ENCODE measurements around the gene IFI6.

- no peak for TF ChIP-seq MAX (IDR thresholded peaks at IDR 0.05)
- TF ChIP-seq CTCF (IDR thresholded peaks at IDR 0.05 in 2 of 3, conservative IDR thresholded peaks at IDR 0.05 in 1 of 3; ENCODE audit: borderline replicate concordance in 1 of 3, insufficient read depth in 1 of 3, low read depth in 2 of 3, low read length in 2 of 3) = no peak
- no peak for TF ChIP-seq REST (IDR thresholded peaks at IDR 0.05; ENCODE audit: low read depth)
- no peak for TF ChIP-seq ATF3 (IDR thresholded peaks at IDR 0.05)
- no peak for TF ChIP-seq POLR2A (IDR thresholded peaks at IDR 0.05; ENCODE audit: borderline replicate concordance, extremely low read depth, insufficient read depth, insufficient read length)
- TF ChIP-seq POLR2AphosphoS5 (IDR thresholded peaks at IDR 0.05; ENCODE audit: low read depth, low read length) = no peak
- TF ChIP-seq JUND (IDR thresholded peaks at IDR 0.05) = no peak
- no peak for TF ChIP-seq SIN3A (IDR thresholded peaks at IDR 0.05; ENCODE audit: low read depth)
- TF ChIP-seq SP1 (IDR thresholded peaks at IDR 0.05; ENCODE audit: low read depth) = no peak
- TF ChIP-seq EZH2 (IDR thresholded peaks at IDR 0.05) = no peak
Measured at GRCh38 chr1:27617420-27617819, 54.6 kb downstream of the IFI6 start.

Data from HCT116 (cell line).